HG03196 (cell line): ENCODE data around the gene GAL3ST2.
"Not testable (repeated sequence)": the region's sequence is repeated elsewhere in the genome, so short reads cannot be mapped to it uniquely, and the experiment has no call there.

Experiments
- ATAC-seq: cut with Tn5 transposase; IDR thresholded peaks from one replicate; pipeline ENCODE4 v1.9.1; 2021; ENCODE audit not compliant: unreplicated experiment

GAL3ST2 gene

GRCh38 chr2:241806217-241806616 is 29.6 kb downstream of the GAL3ST2 start:
- ATAC-seq: not testable (repeated sequence)

GRCh38 chr2:241808051-241808720 is 31.6 kb downstream of the GAL3ST2 start:
- no peak for ATAC-seq

- ATAC-seq: no peak
These were observed 32.2 kb downstream of the GAL3ST2 start, which contains the start of gene NEU4 for GRCh38 chr2:241808721-241809382. Gene NEU4 (plus strand): TSS chr2:241809193. CDS start chr2:241814485, 5,292 bp downstream.

DNA sequence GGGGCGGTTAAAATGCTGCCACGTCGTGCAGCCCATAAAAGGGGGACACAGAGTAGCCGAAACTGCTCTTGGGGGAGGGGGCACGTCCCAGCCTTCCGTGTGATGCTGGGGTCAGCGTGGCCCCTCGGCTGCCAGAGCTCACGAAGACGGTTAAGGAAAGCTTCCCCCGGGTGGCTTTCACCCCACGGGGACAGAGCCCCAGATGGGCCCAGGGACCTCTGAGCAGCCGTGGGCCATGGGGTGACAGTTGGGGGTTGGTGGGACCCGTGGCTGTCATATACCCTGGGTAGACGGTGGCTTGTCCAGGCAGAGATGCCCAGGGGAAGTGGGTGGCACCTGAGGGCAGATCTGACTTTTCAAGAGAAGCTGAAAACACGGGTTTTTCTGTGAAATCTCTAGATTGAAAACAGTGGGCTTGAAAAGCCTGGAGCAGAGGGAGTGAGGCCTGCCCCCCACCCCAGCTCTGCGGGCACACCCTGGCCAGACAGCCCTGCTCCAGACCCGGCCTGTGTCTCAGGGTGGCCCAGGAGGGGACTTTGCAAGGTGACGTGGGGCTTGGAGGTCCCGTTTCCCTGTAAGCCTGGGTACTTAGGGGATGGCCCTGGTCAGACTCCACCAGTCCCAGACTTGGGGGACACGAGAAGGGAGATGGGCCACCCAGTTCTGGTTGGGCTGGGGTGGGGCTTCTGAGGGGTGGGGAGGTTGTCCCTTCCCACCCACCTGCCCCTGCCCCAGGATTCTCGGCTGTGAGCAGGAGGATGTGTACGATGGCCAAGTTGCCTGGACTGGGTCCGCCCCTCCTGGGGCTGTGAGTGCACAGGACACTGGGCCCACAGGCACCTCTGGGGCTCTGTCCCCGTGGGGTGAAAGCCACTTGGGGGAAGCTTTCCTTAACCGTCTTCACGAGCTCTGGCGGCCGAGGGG is 33.0 kb downstream of the GAL3ST2 start:
- ATAC-seq: no peak

DNA sequence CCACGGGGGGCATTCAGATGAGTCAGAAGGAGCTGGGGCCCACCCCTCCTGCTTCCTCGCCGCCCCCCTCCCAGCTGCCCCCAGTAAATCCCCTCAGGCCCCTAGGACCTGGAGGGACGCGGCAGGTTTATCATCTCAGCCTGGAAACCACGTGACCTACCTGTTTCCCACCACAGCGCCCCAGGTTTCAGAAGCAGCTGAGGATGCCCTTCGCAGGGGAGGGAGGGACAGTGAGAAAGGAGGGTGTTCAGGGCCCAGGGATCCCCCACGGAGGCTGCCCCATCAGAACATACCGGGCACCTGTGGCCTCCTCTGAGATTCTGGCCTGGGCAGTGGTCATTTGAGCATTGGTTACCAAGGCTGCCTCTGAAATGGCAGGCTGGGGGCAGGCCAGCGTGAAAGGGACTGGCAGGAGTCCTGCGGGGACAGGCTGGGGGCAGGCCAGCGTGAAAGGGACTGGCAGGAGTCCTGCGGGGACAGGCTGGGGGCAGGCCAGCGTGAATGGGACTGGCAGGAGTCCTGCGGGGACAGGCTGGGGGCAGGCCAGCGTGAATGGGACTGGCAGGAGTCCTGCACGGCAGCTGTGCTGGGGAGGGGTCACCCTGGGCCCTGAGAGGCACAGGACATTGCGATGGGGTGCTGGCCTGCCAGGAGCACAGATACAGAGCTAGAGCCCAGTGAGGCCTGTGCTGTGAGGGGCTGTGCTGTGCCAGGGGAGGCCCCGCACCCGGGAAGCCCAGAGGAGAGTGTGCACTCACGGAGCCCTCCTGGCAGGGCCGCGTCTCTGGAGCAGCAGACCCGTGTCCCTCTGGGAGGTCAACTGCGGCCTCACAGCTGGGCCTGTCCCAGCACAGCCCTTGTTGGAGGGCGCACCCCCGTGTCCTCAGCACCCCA is 33.9 kb downstream of the GAL3ST2 start:
- ATAC-seq: no peak

GRCh38 chr2:241811201-241811951 is 34.8 kb downstream of the GAL3ST2 start:
- no peak for ATAC-seq

GRCh38 chr2:241811952-241812729 is 35.5 kb downstream of the GAL3ST2 start:
- ATAC-seq: no peak

- no peak for ATAC-seq
These were observed 36.4 kb downstream of the GAL3ST2 start for GRCh38 chr2:241812730-241813643.

- ATAC-seq: peak; percentile 40
These were observed 37.2 kb downstream of the GAL3ST2 start for GRCh38 chr2:241813644-241814392.

DNA sequence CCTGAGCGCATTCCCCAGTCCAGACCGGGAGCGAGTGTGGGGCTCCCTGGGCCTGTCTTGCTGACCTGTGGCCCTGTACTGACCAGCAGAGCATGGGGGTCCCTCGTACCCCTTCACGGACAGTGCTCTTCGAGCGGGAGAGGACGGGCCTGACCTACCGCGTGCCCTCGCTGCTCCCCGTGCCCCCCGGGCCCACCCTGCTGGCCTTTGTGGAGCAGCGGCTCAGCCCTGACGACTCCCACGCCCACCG is 37.7 kb downstream of the GAL3ST2 start:
- ATAC-seq: no peak

- no peak for ATAC-seq
These were observed 38.2 kb downstream of the GAL3ST2 start for GRCh38 chr2:241814643-241815476.

- ATAC-seq: no peak
These were observed 39.1 kb downstream of the GAL3ST2 start for GRCh38 chr2:241815477-241816430.

GRCh38 chr2:241816431-241817121 is 40.0 kb downstream of the GAL3ST2 start:
- no peak for ATAC-seq

DNA sequence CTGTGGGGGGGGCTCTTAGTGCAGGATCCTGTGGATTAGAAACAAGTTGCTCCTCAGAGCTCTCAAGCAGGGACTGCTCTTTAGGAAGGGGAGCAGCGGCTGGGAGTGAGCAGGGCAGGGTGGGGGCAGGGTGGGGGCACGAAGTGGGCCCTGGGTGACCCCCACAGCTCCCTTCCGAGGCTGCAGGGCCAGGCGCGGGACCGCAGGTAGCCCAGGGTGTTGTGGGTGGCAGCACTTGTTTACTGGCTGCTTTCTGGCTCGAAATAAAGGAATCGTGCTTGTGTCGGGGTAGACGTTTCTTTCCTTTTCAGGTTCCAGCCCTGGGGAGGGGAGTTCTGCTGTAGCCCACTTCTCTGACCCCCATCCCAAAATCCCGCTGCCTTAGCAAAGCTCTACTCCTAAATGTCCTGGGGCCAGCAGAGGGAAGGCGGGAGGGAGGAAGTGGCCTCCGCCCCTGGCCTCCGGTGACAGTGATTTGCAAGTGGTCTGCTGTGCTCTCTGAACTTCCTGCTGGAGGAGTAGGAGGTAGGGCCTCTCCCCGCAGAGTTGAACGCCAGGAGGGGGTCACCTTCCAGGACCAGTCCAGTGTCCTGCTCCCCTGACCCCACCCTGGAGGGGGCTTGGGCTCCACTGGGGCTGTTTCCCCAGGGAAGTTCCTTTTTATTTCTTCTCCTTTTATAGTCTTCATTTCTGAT is 40.7 kb downstream of the GAL3ST2 start:
- ATAC-seq: no peak
